ENCODE data around the gene KAT8.
"Not testable (repeated sequence)": the region's sequence is repeated elsewhere in the genome, so short reads cannot be mapped to it uniquely, and the experiment has no call there.

The KAT8 gene

DNA sequence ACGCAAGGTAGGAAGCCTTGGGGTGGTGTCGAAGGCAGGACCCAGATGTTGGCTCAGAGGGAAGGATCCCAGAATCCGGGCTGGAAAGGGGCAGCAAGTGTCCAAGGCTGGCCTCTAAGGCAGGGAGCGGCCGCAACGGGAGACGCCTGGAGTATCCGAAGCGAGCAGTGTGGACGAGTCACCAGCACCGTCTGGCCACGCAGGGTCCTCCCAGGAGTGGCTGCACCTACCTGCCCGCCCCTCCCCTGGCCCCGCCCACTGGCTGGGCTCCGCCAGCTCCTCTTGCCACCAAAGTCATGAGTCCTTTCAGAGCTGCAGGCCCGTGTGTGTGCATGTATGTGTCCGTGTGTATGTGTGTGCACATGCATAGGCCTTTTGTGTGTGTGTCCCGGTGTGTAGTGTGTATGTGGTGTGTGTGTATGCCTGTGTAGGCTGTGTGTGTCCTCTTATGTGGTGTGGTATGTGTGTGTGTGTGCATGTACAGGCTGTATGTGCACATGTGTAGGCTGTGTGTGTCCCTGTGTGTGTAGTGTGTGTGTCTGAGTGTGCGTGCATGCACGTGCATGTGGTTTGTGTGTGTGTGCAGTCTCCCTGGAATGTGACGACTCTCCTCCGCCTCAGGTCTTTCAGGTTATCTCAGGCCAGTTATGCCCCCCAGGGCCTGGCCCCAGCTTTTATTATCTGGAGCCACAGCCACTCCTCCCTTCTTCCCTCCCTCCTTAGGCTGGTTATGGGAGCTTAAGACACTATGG is 18.2 kb downstream of the KAT8 start, which contains the start of gene PRSS8:
Gene PRSS8 (minus strand): TSS at position 193 of the 752 bp plus-strand sequence. CDS start 229 bp downstream, outside the sequence.
- Histone ChIP-seq H3K36me3 (peaks cover 5% of the 10 kb centered on the region; the same call in 1 of the 2 replicates), H3K4me3 (ENCODE audit: low read depth, low read length) (peak within 1 kb of the TSS; percentile 46), H3K9me3 (no peaks in the 10 kb centered on the region), H3K4me1 (peaks cover 41% of the 10 kb centered on the region), H3K27me3 (no peaks in the 10 kb centered on the region)
- DNase-seq = no peak
- TF ChIP-seq, protein P1, sequence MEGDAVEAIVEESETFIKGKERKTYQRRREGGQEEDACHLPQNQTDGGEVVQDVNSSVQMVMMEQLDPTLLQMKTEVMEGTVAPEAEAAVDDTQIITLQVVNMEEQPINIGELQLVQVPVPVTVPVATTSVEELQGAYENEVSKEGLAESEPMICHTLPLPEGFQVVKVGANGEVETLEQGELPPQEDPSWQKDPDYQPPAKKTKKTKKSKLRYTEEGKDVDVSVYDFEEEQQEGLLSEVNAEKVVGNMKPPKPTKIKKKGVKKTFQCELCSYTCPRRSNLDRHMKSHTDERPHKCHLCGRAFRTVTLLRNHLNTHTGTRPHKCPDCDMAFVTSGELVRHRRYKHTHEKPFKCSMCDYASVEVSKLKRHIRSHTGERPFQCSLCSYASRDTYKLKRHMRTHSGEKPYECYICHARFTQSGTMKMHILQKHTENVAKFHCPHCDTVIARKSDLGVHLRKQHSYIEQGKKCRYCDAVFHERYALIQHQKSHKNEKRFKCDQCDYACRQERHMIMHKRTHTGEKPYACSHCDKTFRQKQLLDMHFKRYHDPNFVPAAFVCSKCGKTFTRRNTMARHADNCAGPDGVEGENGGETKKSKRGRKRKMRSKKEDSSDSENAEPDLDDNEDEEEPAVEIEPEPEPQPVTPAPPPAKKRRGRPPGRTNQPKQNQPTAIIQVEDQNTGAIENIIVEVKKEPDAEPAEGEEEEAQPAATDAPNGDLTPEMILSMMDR (IDR thresholded peaks at IDR 0.05; ENCODE audit: low read depth, low read length) = no peak

DNA sequence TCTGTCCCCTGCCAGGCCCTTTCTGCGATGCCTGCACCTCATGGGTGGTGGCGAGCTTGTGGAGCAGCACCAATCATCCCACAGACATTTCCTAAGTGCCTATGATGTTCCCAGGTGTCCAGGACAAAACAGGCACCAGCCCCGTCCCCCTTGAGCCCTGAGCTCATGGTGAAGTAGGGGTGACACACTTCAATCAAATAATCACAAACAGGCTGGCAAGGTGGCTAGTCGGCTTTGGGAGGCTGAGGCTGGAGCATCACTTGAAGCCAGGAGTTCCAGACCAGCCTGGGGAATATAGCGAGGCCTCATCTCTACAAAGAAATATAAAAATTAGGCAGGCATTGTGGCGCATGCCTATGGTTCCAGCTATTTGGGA is 18.8 kb downstream of the KAT8 start:
- Histone ChIP-seq H3K9me3 (no peaks in the 10 kb centered on the region), H3K36me3 (peaks cover 5% of the 10 kb centered on the region; the same call in 1 of the 2 replicates), H3K4me3 (ENCODE audit: low read depth, low read length) (no peak overlapping the region), H3K27me3 (no peaks in the 10 kb centered on the region), H3K4me1 (peaks cover 41% of the 10 kb centered on the region)
- TF ChIP-seq, protein P1 (IDR thresholded peaks at IDR 0.05; ENCODE audit: low read depth, low read length) = no peak
- no peak for DNase-seq

DNA sequence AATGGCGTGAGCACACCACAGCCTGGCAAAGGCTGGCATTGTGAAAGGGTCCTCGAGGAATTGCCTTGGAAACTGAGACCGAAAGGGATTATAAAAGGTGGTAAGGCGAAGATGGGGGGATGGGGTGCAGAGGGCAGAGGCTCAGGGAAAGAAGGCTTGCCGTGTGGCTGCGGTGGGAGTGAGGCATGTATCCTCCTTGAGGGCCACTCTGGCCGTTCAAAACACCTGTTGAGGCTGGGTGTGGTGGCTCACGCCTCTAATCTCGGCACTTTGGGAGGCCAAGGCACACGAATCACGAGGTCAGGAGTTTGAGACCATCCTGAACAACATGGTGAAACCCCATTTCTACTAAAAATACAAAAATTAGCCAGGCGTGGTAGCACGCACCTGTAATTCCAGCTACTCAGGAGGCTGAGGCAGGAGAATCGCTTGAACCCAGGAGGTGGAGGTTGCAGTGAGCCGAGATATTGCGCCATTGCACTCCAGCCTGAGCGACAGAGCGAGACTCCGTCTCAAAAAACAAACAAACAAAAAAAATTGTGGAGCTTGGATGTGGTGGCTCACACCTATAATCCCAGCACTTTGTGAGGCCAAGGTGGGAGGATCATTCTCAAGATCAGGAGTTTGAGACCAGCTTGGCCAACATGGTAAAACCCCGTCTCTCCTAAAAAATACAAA is 19.5 kb downstream of the KAT8 start:
- H3K4me3 ChIP-seq (ENCODE audit: low read depth, low read length); H3K36me3 ChIP-seq; DNase-seq; H3K9me3 ChIP-seq; H3K27me3 ChIP-seq: not testable (repeated sequence)
- H3K4me1 ChIP-seq = peaks cover 48% of the 10 kb centered on the region

DNA sequence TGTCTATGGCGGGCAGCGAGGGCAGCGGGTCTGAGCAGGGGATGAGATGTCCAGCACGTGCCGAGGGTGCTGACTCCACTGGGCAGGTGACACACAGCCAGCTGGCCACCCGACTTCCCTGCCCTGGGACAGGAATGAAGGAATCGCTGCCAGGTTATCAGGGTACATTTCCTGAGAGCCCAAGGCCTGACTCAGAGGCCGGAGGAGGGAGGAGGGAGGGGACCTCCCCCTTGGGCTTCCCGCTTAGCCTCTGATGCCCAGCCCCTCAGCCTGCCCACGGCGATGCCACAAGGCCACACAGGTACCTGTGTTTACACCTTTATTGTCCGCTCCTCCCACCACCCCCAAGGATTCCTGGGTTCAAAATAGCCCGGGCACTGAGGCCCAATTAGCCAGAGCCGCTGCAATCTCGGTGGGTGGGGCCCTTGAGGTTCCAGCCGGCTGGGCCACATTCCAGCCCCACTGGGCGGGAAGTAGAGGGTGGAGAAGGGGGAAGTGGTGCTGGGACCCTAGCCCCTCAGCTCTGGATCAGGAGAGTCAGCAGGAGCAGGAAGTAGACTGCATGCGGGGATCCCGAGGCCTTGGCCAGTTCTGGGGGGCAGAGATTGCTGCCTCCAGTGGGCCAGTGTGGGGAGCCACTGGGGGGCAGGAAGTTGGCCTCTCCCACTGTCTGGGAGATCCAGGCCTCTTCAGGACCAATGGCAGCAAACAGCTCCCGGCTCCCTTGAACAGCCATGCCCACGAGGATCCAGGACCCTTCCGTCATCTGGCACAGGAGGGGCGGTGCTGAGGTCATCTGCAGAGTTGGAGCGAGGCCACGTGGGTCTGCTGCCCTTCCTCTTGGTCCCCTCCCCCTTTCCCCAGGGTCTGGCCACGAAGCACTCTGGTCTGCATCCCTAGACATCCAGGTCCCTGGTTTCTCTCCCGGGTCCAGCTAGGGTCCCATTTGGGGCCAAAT is 21.4 kb downstream of the KAT8 start:
- peak; percentile 76 for DNase-seq
- TF ChIP-seq, protein P1 (IDR thresholded peaks at IDR 0.05; ENCODE audit: low read depth, low read length) = no peak
- H3K4me3 ChIP-seq (ENCODE audit: low read depth, low read length) = no peak overlapping the region

DNA sequence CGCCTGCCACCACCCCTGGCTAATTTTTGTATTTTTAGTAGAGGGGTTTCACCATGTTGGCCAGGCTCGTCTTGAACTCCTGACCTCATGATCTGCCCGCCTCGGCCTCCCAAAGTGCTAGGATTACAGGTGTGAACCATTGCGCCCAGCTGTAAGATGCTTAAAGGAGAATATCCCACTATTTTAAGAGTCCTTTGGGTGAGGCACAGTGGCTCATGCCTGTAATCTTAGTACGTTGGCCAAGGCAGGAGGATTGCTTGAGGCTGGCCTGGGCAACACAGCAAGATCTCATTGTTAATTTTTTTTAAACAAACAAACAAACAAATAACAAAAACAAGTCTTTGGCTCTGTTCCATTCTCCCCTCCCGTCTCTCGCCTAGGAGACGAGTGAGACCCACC is 23.6 kb downstream of the KAT8 start:
- not testable (repeated sequence) for H3K27me3 ChIP-seq; DNase-seq; H3K36me3 ChIP-seq; H3K9me3 ChIP-seq; H3K4me3 ChIP-seq (ENCODE audit: low read depth, low read length)
- H3K4me1 ChIP-seq = peaks cover 18% of the 10 kb centered on the region

More for the DNA sequence above, 21.4 kb downstream of the KAT8 start:
- Histone ChIP-seq H3K4me1 (peaks cover 38% of the 10 kb centered on the region), H3K27me3 (no peaks in the 10 kb centered on the region), H3K36me3 (no peaks in the 10 kb centered on the region), H3K9me3 (no peaks in the 10 kb centered on the region)

DNA sequence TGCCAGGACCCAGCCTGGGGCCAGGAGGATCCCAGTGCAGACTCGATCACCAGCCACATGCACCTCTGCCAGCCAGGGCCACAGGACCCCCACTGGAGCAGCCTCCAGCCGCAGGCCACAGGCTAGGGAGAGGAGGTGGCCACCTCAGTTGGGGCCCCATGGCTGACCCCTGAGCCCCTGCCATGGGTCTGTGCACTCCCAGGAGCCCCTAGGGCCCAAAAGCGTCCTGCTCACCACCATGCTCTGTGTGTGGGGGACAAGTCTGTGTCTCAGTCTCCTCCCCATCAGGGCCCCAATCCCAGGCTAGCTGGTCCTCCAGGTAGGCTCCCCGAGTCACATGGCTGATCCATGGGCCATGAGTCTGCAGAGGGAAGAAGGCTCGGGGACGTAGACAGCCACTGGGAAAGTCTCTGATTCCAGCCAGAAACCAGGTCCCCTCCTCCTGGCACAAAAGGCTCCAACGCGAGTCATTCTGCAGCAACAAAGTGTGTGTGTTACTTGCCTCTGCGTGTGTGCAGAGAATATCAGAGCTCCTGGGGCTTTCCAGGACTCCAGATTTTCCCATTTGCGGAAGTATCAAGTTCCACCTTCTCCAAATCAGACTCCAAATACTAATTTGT is 24.1 kb downstream of the KAT8 start:
- Histone ChIP-seq H3K4me1 (peaks cover 17% of the 10 kb centered on the region), H3K9me3 (no peaks in the 10 kb centered on the region), H3K4me3 (ENCODE audit: low read depth, low read length) (peak overlapping the region; percentile 32), H3K36me3 (no peaks in the 10 kb centered on the region), H3K27me3 (no peaks in the 10 kb centered on the region)
- TF ChIP-seq, protein P1 (IDR thresholded peaks at IDR 0.05; ENCODE audit: low read depth, low read length) = no peak
- peak; percentile 41 for DNase-seq
